HepG2 (cell line): ENCODE results near the gene DOLK. TPM values are rescaled to one million over a fixed set of nuclear protein-coding genes. Genes with fewer than 3 reads are reported as not detected.
A peak's percentile ranks its signal among the peaks of the same experiment; 100 is the strongest.

Experiments
- ARNT ChIP-seq: fragments of 450-650 bp; IDR thresholded peaks from 2 replicates; pipeline ENCODE4 v1.6.1; 2017
- CBX1 ChIP-seq: IDR thresholded peaks from one replicate; pipeline ENCODE4 v1.6.1; 2016; ENCODE audit warnings: antibody characterized with exemption, low read depth
- DNMT3B ChIP-seq: conservative IDR thresholded peaks from 2 replicates; pipeline ENCODE4 v1.6.1; 2016; ENCODE audit warnings: missing biosample characterization, control low read depth
- ELF4 ChIP-seq: sonication (generic); formaldehyde crosslinking; IDR thresholded peaks from 2 replicates; pipeline ENCODE4 v1.5.0; 2020; ENCODE audit warnings: missing genetic modification reagents, mild to moderate bottlenecking, moderate library complexity, borderline replicate concordance
- ETV5 ChIP-seq: IDR thresholded peaks from 2 replicates; pipeline ENCODE4 v1.6.1; 2018; ENCODE audit warnings: missing biosample characterization, missing genetic modification reagents, inconsistent platforms, borderline replicate concordance
- FOXA1 ChIP-seq, 2 experiments: fragments of 450-650 bp in 1 of 2; sonication (generic) in 1 of 2; formaldehyde crosslinking in 1 of 2; IDR thresholded peaks; 2 replicates each; pipeline versions ENCODE4 v1.4.0 to v1.6.1; 2016 to 2020; ENCODE audit warnings: missing genetic modification reagents in 1 of 2
- GTF3A ChIP-seq: sonication (generic); formaldehyde crosslinking; conservative IDR thresholded peaks from 2 replicates; pipeline ENCODE4 v1.4.0; 2020; ENCODE audit warnings: mild to moderate bottlenecking, missing genetic modification reagents
- KDM5B ChIP-seq: sonication (generic); formaldehyde crosslinking; IDR thresholded peaks from 2 replicates; pipeline ENCODE4 v1.4.0; 2020; ENCODE audit warnings: missing genetic modification reagents, mild to moderate bottlenecking, borderline replicate concordance
- KLF6 ChIP-seq: IDR thresholded peaks from 2 replicates; pipeline ENCODE4 v1.8.0; 2016; ENCODE audit warnings: missing biosample characterization, missing genetic modification reagents
- LRRFIP1 ChIP-seq: sonication (generic); formaldehyde crosslinking; conservative IDR thresholded peaks from 2 replicates; pipeline ENCODE4 v1.4.0; 2020; ENCODE audit warnings: missing genetic modification reagents
- MAX ChIP-seq: IDR thresholded peaks from 2 replicates; pipeline ENCODE4 v1.6.1; 2012; ENCODE audit warnings: inconsistent platforms
- PATZ1 ChIP-seq: sonication (generic); formaldehyde crosslinking; IDR thresholded peaks from 2 replicates; pipeline ENCODE4 v1.4.0; 2020; ENCODE audit warnings: missing genetic modification reagents
- POGK ChIP-seq: sonication (generic); formaldehyde crosslinking; conservative IDR thresholded peaks from 2 replicates; pipeline ENCODE4 v1.8.0; 2022; ENCODE audit warnings: mild to moderate bottlenecking, moderate library complexity, missing genetic modification reagents
- SAP130 ChIP-seq: IDR thresholded peaks from 2 replicates; pipeline ENCODE4 v1.6.1; 2016; ENCODE audit warnings: low read depth
- SCMH1 ChIP-seq: sonication (generic); formaldehyde crosslinking; IDR thresholded peaks from 2 replicates; pipeline ENCODE4 v1.9.0; 2021; ENCODE audit warnings: missing genetic modification reagents, mild to moderate bottlenecking, borderline replicate concordance
- TAF1 ChIP-seq: sonication (generic); formaldehyde crosslinking; IDR thresholded peaks from 2 replicates; pipeline ENCODE4 v1.4.0; 2020; ENCODE audit warnings: missing genetic modification reagents
- TFDP2 ChIP-seq: sonication (generic); formaldehyde crosslinking; IDR thresholded peaks from 2 replicates; pipeline ENCODE4 v1.4.0; 2020; ENCODE audit warnings: missing genetic modification reagents
- TGIF2 ChIP-seq: IDR thresholded peaks from 2 replicates; pipeline ENCODE4 v1.6.1; 2016; ENCODE audit warnings: control low read depth, missing compliant biosample characterization
- WIZ ChIP-seq: sonication (generic); formaldehyde crosslinking; IDR thresholded peaks from 2 replicates; pipeline ENCODE4 v1.5.1; 2020; ENCODE audit warnings: mild to moderate bottlenecking, missing genetic modification reagents
- ZBTB38 ChIP-seq: sonication (generic); formaldehyde crosslinking; IDR thresholded peaks from 2 replicates; pipeline ENCODE4 v1.5.1; 2020; ENCODE audit warnings: mild to moderate bottlenecking, missing genetic modification reagents
- ZBTB8A ChIP-seq: sonication (generic); formaldehyde crosslinking; IDR thresholded peaks from 2 replicates; pipeline ENCODE4 v1.4.0; 2020; ENCODE audit warnings: mild to moderate bottlenecking, low read depth, missing genetic modification reagents, borderline replicate concordance
- ZFP37 ChIP-seq: sonication (generic); formaldehyde crosslinking; IDR thresholded peaks from 2 replicates; pipeline ENCODE4 v1.4.0; 2020; ENCODE audit warnings: missing genetic modification reagents, borderline replicate concordance
- ZNF12 ChIP-seq: sonication (generic); formaldehyde crosslinking; IDR thresholded peaks from 2 replicates; pipeline ENCODE4 v1.5.0; 2020; ENCODE audit warnings: missing genetic modification reagents
- ZNF143 ChIP-seq: sonication (generic); formaldehyde crosslinking; IDR thresholded peaks from 2 replicates; pipeline ENCODE4 v1.4.0; 2020; ENCODE audit warnings: missing genetic modification reagents
- polyA plus RNA-seq, 8 experiments: library from polyadenylated mRNA; depleted of rRNA in 3 of 8; stranded (reverse) in 7 of 8; unstranded in 1 of 8; fragments of >200 nt; fragmentation: Illumina TruSeq in 4 of 8; extraction: Trizol in 4 of 8; gene quantifications; 2 replicates each; pipeline versions ENCODE4 v1.2.1 to v1.2.3, GENCODE V29; 2011 to 2016; ENCODE audit warnings: low read depth in 4 of 8, missing spikeins in 1 of 8, mixed read lengths in 1 of 8; ENCODE audit not compliant: insufficient read depth in 1 of 8
- total RNA-seq, 5 experiments: library from RNA; depleted of rRNA; stranded (reverse); fragments of >200 nt; fragmentation: Illumina TruSeq; extraction: Trizol; gene quantifications; 2 replicates each; pipeline ENCODE4 v1.2.3, GENCODE V29; 2016; ENCODE audit warnings: low read depth in 1 of 5

The DOLK gene
- total and polyA plus RNA-seq, 2 of the 13 experiments (the other 11 are each of a cell fraction or from before 2014, with no cell fraction given), result 15.4 to 18.7 TPM

GRCh38 chr9:128919402-128920089, 27.9 kb downstream of the DOLK start (continued):
- TF ChIP-seq LRRFIP1 (CRISPR knock-in tag) (no peak), ELF4 (CRISPR knock-in tag) (no peak), CBX1 (no peak), TAF1 (CRISPR knock-in tag) (no peak), MAX (peak; percentile 34; the same call in 1 of the 2 replicates), ZBTB8A (CRISPR knock-in tag) (no peak), ZNF143 (CRISPR knock-in tag) (no peak), TGIF2 (CRISPR knock-in tag) (0 out of 2 replicates have a peak, but pooled peaks have one; percentile 9), DNMT3B (no peak), ZFP37 (no peak), TFDP2 (CRISPR knock-in tag) (peak; percentile 55; the same call in 1 of the 2 replicates), FOXA1 (IDR thresholded peaks at IDR 0.05) (no peak), FOXA1 (CRISPR knock-in tag; IDR thresholded peaks at IDR 0.05) (no peak), KDM5B (CRISPR knock-in tag) (no peak), PATZ1 (CRISPR knock-in tag) (peak; percentile 89), ARNT (no peak), SCMH1 (CRISPR knock-in tag) (no peak), ZNF12 (CRISPR knock-in tag) (no peak), ZBTB38 (CRISPR knock-in tag) (peak; percentile 66; the same call in 1 of the 2 replicates), POGK (CRISPR knock-in tag) (no peak), WIZ (no peak), ETV5 (CRISPR knock-in tag) (peak; percentile 24; the same call in 1 of the 2 replicates), SAP130 (peak; percentile 63), GTF3A (CRISPR knock-in tag) (no peak), KLF6 (CRISPR knock-in tag) (no peak)
